Naive thymus-derived CD4-positive, alpha-beta T cell (primary cell): ENCODE data around the gene GCFC2. TPM values are rescaled to one million over a fixed set of nuclear protein-coding genes. Genes with fewer than 3 reads are reported as not detected.

Experiments
- polyA plus RNA-seq, 2 donors: library from polyadenylated mRNA; unstranded; fragments of 300-500 nt; fragmentation: Illumina TruSeq; gene quantifications; one replicate each; pipeline ENCODE4 v1.2.3, GENCODE V29; 2021
- total RNA-seq, 6 experiments: library from RNA in 5 of 6; stranded (reverse) in 5 of 6; gene quantifications; 1 replicate in 5 of 6; 2 replicates in 1 of 6; pipeline ENCODE4 v1.2.3 and lab custom pipeline; 2021 to 2026

GCFC2 gene
- total and polyA plus RNA-seq, 7 experiments from 2014 or later: 15.8 to 31.7 (median 26.5) TPM

Other genes starting within 250 kb of the GCFC2 start
- under 1 TPM in 1 of 5 experiments, not detected in 4; 0.62 TPM for gene EVA1A, start 150.0 kb downstream of the GCFC2 start, total RNA-seq
- under 1 TPM; 0.52 to 0.53 TPM for gene EVA1A, start 150.0 kb downstream of the GCFC2 start, polyA plus RNA-seq
- gene MRPL19, start 64.1 kb downstream of the GCFC2 start, total RNA-seq: 10 to 100 TPM; 14.2 to 44.8 (median 25.3) TPM
- gene MRPL19, start 64.1 kb downstream of the GCFC2 start, polyA plus RNA-seq: 10 to 100 TPM; 33.3 to 33.6 TPM